Peyer's patch (tissue), 4 donors: ENCODE measurements around the gene LTO1.

Experiments used
- CTCF ChIP-seq, 6 experiments: fragments of 450-650 bp in 4 of 6; fragments of 200-600 bp in 2 of 6; sonication (generic) in 1 of 6; IDR thresholded peaks; one replicate each; pipeline ENCODE4 v1.5.1; 2017 to 2019; ENCODE audit warnings: antibody characterized with exemption in 6 of 6, mild to moderate bottlenecking in 3 of 6, moderate library complexity in 1 of 6
- POLR2A ChIP-seq, 2 donors: fragments of 450-650 bp; IDR thresholded peaks; one replicate each; pipeline ENCODE4 v1.5.1; 2017; ENCODE audit warnings: antibody characterized with exemption in 2 of 2, mild to moderate bottlenecking in 2 of 2, moderate library complexity in 2 of 2

- TF ChIP-seq CTCF (IDR thresholded peaks at IDR 0.05): no peak
- no peak for TF ChIP-seq POLR2A (IDR thresholded peaks at IDR 0.05)
Measured at GRCh38 chr11:69697861-69698260, 22.7 kb upstream of the LTO1 start.
